Ishikawa (cell line): ENCODE data around the gene MTHFD2.

Source experiments
- CEBPB ChIP-seq: IDR thresholded peaks from 2 replicates; pipeline ENCODE4 v1.6.1; 2012
- CREB1 ChIP-seq: IDR thresholded peaks from 2 replicates; pipeline ENCODE4 v1.6.1; 2012; ENCODE audit warnings: low read depth
- EGR1 ChIP-seq: IDR thresholded peaks from 2 replicates; pipeline ENCODE4 v1.6.1; 2012
- EP300 ChIP-seq: IDR thresholded peaks from 2 replicates; pipeline ENCODE4 v1.6.1; 2012; ENCODE audit warnings: borderline replicate concordance
- RAD21 ChIP-seq: IDR thresholded peaks from 2 replicates; pipeline ENCODE4 v1.6.1; 2012; ENCODE audit warnings: low read depth
- REST ChIP-seq: IDR thresholded peaks from 2 replicates; pipeline ENCODE4 v1.6.1; 2012; ENCODE audit warnings: low read depth, mild to moderate bottlenecking
- TAF1 ChIP-seq: IDR thresholded peaks from 2 replicates; pipeline ENCODE4 v1.6.1; 2012; ENCODE audit warnings: low read depth, mild to moderate bottlenecking
- TCF12 ChIP-seq: IDR thresholded peaks from 2 replicates; pipeline ENCODE4 v1.6.1; 2012; ENCODE audit warnings: low read depth
- TEAD4 ChIP-seq: IDR thresholded peaks from 2 replicates; pipeline ENCODE4 v1.6.1; 2012
- USF1 ChIP-seq: IDR thresholded peaks from 2 replicates; pipeline ENCODE4 v1.6.1; 2012
- YY1 ChIP-seq: IDR thresholded peaks from 2 replicates; pipeline ENCODE4 v1.6.1; 2012; ENCODE audit warnings: low read depth
- ZBTB7A ChIP-seq: IDR thresholded peaks from 2 replicates; pipeline ENCODE4 v1.6.1; 2012; ENCODE audit warnings: low read depth

GRCh38 chr2:74199871-74200305 is 1.5 kb downstream of the MTHFD2 start:
- no peak for TF ChIP-seq USF1
- TF ChIP-seq RAD21, result no peak
- TF ChIP-seq TEAD4, result no peak
- TF ChIP-seq YY1, result no peak
- TF ChIP-seq CREB1, result no peak
- TF ChIP-seq EGR1, result no peak
- no peak for TF ChIP-seq REST
- TF ChIP-seq CEBPB, result no peak
- no peak for TF ChIP-seq TAF1
- TF ChIP-seq EP300, result no peak
- no peak for TF ChIP-seq TCF12
- TF ChIP-seq ZBTB7A, result no peak
